GM19328 (cell line): ENCODE measurements around the gene CSPG5.

Experiments used
- ATAC-seq: cut with Tn5 transposase; IDR thresholded peaks from one replicate; pipeline ENCODE4 v1.9.1; 2021; ENCODE audit warnings: mild to moderate bottlenecking, moderate library complexity; ENCODE audit not compliant: unreplicated experiment

CSPG5 gene

DNA sequence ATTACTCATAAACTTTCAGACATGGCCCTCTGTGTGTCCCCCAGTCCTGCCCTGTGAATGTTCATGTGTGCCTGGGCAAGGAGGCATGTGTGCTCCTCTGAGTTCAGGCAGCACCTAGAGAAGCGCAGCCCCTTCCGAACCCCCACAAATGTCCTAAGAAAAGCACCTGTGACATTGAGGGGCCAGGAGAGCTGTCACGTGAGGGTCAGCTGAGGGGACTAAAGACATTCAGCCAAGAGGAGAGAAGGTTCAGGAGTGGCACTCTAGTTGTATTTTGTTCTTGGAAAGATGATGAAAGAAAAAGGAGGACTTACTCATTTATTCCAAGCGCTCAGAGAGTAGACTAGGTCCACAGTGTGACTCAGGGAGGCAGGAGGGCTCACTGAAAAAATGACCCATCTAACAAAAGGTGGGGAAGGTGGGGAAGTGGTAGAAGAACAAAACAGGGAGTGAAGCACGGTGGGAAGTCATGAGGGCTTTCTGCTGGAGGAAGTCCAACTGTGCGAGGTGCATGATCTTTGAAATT lies 37.0 kb downstream of the CSPG5 start:
- no peak for ATAC-seq

- ATAC-seq, result no peak
These were observed 38.4 kb downstream of the CSPG5 start for GRCh38 chr3:47540281-47540680.

- no peak for ATAC-seq
These were observed 41.7 kb downstream of the CSPG5 start for GRCh38 chr3:47536967-47537366.

- ATAC-seq, result no peak
These were observed 42.3 kb downstream of the CSPG5 start for GRCh38 chr3:47536221-47536891.

DNA sequence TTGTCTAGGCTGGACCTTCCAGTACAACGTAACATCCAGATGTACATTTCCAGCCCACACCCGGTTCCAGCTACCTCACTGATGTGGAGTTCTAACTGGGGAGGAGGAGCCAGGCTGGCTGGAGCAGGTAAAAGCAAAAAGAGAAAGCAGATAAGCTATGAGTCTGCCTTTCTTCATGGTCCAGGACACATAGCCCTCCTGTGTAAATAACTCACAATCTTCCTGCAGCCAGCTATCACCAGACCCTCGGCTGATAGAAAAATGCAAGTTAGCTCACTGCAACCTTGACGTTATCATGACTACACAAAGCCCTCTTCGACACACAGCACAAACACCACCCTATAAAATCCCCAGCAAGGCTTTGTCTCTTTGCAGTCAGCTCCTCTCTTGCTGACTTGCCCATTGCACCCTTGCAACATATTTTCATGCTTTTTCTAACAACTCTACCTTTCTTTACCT lies 44.6 kb downstream of the CSPG5 start:
- no peak for ATAC-seq

DNA sequence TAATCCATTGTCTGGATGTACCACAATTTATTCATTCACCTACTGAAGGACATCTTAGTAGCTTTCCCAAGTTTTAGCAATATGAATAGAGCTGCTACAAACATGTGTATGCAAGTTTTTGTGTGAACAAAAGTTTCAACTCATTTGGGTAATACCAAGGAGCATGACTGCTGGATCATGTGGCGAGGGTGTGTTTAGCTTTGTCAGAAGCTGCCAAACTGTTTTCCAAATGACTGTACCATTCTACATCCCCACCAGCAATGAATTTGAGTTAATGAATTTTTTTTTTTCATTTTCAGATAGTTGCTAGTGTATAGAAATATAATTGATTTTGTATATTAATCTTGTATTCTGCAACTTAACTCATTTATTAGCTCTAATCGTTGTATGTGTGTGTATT lies 45.2 kb downstream of the CSPG5 start:
- no peak for ATAC-seq

DNA sequence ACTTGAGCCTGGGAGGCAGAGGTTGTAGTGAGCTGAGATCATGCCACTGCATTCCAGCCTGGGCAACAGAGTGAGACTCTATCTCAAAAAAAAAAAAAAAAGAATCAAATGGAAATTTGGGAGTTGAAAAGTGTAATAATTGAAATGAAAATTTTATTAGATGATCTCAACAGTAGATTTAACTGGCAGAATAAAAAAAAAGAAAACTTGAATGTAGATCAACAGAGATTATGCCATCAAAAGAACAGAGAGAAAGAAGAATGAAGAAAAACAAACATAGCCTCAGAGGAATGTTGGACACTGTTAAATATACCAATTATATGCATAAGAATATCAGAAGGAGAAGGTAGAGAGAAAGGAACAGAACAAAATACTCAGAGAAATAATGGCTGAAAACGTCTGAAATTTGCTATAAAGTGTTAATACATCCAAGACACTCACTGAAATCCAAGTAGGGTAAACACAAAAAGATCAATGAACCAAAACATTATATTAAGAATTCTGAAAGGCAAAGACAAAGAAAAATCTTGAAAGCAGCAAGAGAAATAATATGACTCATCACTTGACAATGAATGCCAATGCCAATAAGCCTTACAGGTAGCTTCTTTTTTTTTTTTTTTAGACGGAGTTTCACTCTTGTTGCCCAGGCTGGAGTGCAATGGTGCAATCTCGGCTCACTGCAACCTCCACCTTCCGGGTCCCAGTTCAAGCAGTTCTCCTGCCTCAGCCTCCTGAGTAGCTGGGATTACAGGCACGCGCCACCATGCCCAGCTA lies 50.5 kb downstream of the CSPG5 start:
- ATAC-seq, result no peak

GRCh38 chr3:47525617-47526016 lies 53.0 kb downstream of the CSPG5 start:
- ATAC-seq, result no peak

DNA sequence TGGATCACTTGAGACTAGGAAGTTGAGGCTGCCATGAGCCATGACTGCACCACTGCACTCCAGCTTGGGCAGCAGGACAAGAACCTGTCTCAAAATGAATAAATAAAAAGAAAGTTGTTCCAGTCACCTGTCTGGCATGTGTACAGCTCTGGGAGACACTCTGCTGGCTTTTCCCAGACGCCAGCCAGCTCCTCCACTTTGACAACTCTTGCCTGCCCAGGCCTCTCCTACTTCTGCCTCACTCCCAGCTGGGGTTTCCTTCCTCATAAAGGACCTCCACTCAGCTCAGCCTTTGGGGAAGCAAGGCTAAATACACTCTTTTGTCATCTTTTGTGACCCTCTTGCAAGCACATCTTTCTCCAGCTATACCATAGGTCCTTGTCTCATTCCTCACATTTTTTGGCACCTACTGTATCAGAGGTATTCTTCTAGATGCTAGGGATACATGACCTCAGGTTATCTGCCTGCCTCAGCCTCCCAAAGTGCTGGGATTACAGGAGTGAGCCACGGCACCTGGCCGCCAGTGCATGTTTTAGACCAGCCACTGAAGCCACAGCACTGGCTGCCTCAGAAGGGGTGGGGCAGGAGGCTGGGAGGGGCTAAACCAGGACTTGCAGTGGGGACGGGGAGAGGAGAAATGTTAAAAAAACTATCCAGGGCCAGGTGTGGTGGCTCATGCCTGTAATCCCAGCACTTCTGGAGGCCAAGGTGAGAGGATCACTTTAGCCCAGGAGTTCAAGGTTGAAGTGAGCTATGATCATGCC lies 55.2 kb downstream of the CSPG5 start:
- no peak for ATAC-seq

DNA sequence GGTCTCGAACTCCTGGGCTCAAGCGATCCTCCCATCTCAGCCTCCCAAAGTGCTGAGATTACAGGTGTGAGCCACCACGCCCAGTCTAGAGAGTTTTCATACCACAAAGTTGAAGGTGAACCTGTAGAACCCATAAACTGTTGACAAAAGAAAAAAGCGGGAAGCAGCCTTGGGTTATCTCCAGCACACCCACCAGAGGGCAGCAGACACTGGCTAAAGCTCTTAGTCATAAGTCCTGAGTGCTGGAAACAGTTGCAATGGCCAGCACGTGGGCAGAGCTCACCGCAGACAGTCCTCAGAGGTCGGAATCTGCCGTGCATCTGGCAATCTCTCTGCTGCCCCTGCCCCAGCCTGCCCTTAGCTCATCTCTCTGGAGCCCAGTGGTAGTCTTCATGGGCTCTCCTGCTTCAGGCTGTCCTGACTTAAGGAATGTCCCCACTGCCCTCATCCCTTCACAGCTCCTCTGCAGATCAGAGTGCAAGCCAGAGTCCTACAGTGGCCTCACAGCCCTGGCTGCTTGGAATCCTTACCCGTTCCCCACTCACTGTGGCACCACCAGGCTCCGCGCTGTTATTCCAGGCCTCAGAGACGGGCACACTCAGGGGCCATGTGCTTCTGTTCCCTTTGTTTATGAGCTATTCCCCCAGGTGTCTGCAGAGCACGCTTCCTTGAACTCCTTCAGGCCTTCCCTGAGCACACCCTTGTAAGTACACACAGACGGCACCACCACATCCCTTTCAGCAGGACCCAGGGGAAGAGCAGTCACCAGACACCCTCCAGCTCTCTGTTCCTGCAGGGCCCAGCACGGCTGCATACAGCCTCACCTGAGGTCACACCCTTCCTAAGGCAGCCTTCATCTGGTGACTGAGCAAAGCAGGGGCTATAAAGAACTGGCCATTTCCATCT lies 56.3 kb downstream of the CSPG5 start:
- ATAC-seq, result no peak

DNA sequence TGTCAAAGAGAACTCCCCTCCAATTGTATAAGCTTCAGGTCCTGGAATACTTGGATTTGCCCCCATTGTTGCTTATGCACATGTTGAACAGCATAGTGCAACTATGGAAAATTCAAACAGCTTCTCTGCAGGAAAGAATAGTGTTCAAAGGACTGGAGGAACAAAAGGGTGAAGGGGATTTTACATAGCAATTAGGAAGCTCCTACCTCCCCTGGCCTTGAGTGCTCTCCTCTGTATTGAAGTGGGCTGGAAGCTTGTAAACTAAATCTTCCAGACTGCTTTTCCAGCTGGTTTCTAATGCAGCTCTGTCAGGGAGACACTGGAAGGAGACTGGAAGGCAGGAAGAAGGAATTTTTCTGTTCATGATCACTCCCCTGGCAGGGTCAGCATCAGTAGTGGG lies 57.9 kb downstream of the CSPG5 start:
- ATAC-seq, result no peak

DNA sequence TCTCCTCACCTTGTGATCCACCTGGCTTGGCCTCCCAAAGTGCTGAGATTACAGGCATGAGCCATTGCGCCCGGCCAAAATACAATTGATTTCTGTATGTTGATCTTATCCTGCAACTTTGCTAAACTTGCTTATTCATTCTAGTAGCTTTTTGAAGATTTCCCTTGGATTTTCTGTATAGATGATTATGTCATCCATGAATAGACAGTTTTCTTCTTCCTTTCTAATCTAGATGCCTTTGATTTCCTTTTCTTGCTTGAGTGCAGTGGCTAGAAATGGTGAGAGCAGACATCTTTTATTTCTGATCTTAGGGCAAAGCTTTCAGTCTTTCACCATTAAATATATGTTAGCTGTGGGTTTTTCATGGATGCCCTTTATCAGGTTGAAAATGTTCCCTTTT lies 60.7 kb downstream of the CSPG5 start:
- no peak for ATAC-seq

- no peak for ATAC-seq
These were observed 62.8 kb downstream of the CSPG5 start for GRCh38 chr3:47515864-47516319.

DNA sequence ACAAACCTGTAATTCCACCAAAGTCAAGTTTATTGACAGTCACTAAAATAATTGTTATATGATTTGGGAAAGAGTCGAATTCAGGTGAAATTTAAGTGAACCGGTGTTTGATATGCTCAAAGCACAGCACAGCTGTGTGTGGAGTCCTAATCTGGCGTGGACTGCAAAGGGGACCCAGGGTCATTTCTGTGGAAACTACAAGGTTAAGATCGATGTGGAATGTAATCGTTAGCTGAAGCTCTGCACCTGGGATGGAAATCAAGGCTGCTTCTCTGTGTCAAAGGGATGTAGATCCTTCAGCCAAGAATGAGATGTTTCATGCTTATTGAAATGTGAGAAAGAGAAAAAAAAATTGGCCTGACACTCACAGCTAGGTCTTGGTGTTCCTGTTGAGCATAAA lies 63.6 kb downstream of the CSPG5 start:
- no peak for ATAC-seq

DNA sequence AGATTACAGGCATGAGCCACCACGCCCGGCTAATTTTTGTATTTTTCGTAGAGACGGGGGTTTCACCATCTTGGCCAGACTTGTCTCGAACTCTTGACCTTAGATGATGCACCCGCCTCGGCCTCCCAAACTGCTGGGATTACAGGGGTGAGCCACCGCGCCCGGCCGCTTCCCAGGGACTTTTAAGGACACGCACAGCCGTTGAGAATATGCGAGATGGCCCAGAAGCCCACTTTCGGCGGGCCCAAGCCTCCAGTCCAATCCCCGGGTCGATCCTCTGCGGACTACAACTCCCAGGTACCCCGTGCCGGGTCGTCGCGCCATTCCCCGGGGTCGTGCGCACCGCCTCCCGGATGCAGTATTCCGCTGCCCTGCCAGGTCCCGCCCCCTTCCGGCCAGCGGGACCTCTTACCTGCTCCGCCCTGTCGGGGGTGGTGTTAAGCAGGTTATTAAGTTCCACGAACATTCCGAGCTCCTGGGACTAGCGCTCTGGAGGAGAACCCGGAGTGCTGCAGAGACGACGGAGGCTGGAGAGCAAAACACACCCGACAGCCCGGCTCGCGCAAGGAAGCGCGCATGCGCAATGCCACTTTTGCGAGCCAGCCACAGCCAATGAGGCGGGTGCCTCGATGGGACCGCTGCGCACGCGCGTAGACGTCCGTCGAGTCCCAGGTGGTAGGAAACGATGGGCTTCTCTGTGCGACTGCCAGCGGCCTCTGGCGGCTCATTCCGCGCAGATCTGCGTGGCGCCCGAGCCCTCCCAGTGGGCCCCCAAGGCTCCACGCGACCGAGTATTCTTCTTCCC lies 65.3 kb downstream of the CSPG5 start, which contains the start of gene ELP6:
Gene ELP6, minus strand, starts transcription at position 588 of the 805 bp plus-strand sequence. Its CDS starts 122 bp downstream, at position 466.
- ATAC-seq, result peak; percentile 94

DNA sequence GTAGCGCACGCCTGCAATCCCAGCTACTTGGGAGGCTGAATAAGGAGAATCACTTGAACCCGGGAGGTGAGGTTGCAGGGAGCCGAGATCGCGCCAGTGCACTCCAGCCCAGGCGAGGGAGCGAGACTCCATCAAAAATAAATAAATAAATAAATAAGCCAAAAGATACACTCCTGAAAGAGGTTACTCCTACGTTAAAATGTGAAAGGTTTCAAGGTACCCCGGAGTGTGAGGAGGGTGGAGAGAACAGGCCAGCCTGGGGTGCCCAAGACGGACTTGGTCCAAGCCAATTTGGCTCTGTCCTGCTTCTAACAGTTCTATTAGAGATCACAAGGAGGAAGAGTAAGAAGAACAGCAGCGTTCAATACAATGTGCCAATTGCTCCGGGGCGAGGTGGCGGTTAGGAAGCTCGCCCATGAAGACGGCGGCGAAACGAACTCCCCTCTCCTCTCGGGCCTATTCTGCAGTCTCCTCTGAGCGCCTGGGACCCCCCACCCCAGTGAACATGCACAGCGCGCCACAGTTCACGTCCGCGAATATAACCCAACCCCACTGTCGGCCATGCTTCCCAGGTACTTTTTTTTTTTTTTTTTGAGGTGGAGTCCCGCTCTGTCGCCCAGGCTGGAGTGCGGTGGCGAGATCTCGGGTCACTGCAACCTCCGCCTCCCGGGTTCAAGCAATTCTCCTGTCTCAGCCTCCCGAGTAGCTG lies 66.1 kb downstream of the CSPG5 start:
- ATAC-seq, result no peak
